GM23338 (cell line): ENCODE results near the gene PGAM1. TPM values are rescaled to one million over a fixed set of nuclear protein-coding genes. Genes with fewer than 3 reads are reported as not detected.

Source experiments
- ATAC-seq: fragments of 200-7000 bp; cut with Tn5 transposase; 3 replicates; pipeline ENCODE4 v1.9.1; 2020
- DNase-seq: peaks from one replicate; pipeline ENCODE4 v3.0.0-alpha.2; 2015; ENCODE audit warnings: low spot score
- H2AFZ ChIP-seq: fragments of 200-600 bp; sonication (generic); 2 replicates; pipeline ENCODE4 v1.8.0; 2016; ENCODE audit warnings: antibody characterized with exemption, mild to moderate bottlenecking, moderate library complexity
- H3F3A ChIP-seq: fragments of 200-600 bp; sonication (generic); replicated peaks from 2 replicates; pipeline ENCODE4 v1.8.0; 2017; ENCODE audit warnings: antibody characterized with exemption, mixed run types, low read depth
- H3K27ac ChIP-seq: fragments of 200-600 bp; sonication (generic); 2 replicates; pipeline ENCODE4 v1.6.1; 2016; ENCODE audit warnings: low read depth
- H3K27me3 ChIP-seq: fragments of 200-600 bp; sonication (generic); 2 replicates; pipeline ENCODE4 v1.8.0; 2016; ENCODE audit warnings: mild to moderate bottlenecking, mixed run types, moderate library complexity; ENCODE audit not compliant: insufficient read depth
- H3K36me3 ChIP-seq: fragments of 200-600 bp; sonication (generic); 2 replicates; pipeline ENCODE4 v1.8.0; 2016; ENCODE audit warnings: mild to moderate bottlenecking; ENCODE audit not compliant: insufficient read depth
- H3K4me1 ChIP-seq: fragments of 200-600 bp; sonication (generic); 2 replicates; pipeline ENCODE4 v1.8.0; 2016; ENCODE audit warnings: mild to moderate bottlenecking, moderate library complexity; ENCODE audit not compliant: insufficient read depth
- H3K4me2 ChIP-seq: fragments of 200-600 bp; sonication (generic); 2 replicates; pipeline ENCODE4 v1.7.1; 2017; ENCODE audit warnings: mixed run types
- H3K4me3 ChIP-seq: fragments of 200-600 bp; sonication (generic); 2 replicates; pipeline ENCODE4 v1.6.1; 2016; ENCODE audit warnings: mixed run types
- H3K79me2 ChIP-seq: fragments of 200-600 bp; sonication (generic); replicated peaks from 2 replicates; pipeline ENCODE4 v1.8.0; 2017; ENCODE audit warnings: mild to moderate bottlenecking; ENCODE audit not compliant: insufficient read depth
- H3K9me2 ChIP-seq: fragments of 200-600 bp; sonication (generic); 2 replicates; pipeline ENCODE4 v1.8.0; 2017; ENCODE audit not compliant: insufficient read depth
- H4K20me1 ChIP-seq: fragments of 200-600 bp; sonication (generic); replicated peaks from 2 replicates; pipeline ENCODE4 v1.8.0; 2017; ENCODE audit warnings: mild to moderate bottlenecking; ENCODE audit not compliant: insufficient read depth
- H3K27ac Mint-ChIP-seq: 2 replicates; pipeline ENCODE4 v1.8.0; 2020; ENCODE audit warnings: inconsistent platforms, mild to moderate bottlenecking, moderate library complexity, mixed read lengths
- H3K27me3 Mint-ChIP-seq: 3 replicates; pipeline ENCODE4 v1.8.0; 2022; ENCODE audit warnings: low read depth, mild to moderate bottlenecking, moderate library complexity, mixed read lengths, inconsistent platforms; ENCODE audit not compliant: insufficient read depth, poor library complexity
- H3K36me3 Mint-ChIP-seq: 3 replicates; pipeline ENCODE4 v1.8.0; 2021; ENCODE audit warnings: low read depth, mild to moderate bottlenecking, inconsistent platforms, moderate library complexity, mixed read lengths
- H3K4me1 Mint-ChIP-seq: 3 replicates; pipeline ENCODE4 v1.8.0; 2020; ENCODE audit warnings: mild to moderate bottlenecking, inconsistent platforms, mixed read lengths
- H3K4me3 Mint-ChIP-seq: 3 replicates; pipeline ENCODE4 v1.8.0; 2021; ENCODE audit warnings: moderate library complexity, mild to moderate bottlenecking, inconsistent platforms, mixed read lengths
- H3K9me3 Mint-ChIP-seq: 3 replicates; pipeline ENCODE4 v1.8.0; 2020; ENCODE audit warnings: moderate library complexity, mild to moderate bottlenecking, inconsistent platforms, mixed read lengths
- EZH2 ChIP-seq: fragments of 200-600 bp; sonication (generic); IDR thresholded peaks from one replicate; pipeline ENCODE4 v1.8.0; 2017; ENCODE audit warnings: antibody characterized with exemption, mild to moderate bottlenecking, low read depth; ENCODE audit not compliant: unreplicated experiment
- JUNB ChIP-seq: IDR thresholded peaks from one replicate; pipeline ENCODE4 v1.6.1; 2016; ENCODE audit warnings: antibody characterized with exemption; ENCODE audit not compliant: unreplicated experiment
- NANOG ChIP-seq: IDR thresholded peaks from 2 replicates; pipeline ENCODE4 v1.6.1; 2016; ENCODE audit warnings: antibody characterized with exemption, borderline replicate concordance
- POLR2AphosphoS5 ChIP-seq: IDR thresholded peaks from 2 replicates; pipeline ENCODE4 v1.6.1; 2016; ENCODE audit warnings: antibody characterized with exemption, low read depth
- STAT1 ChIP-seq: IDR thresholded peaks from one replicate; pipeline ENCODE4 v1.6.1; 2016; ENCODE audit warnings: antibody characterized with exemption; ENCODE audit not compliant: unreplicated experiment
- ZNF114 ChIP-seq: fragments of 250-450 bp; sonication (Bioruptor Pico); IDR thresholded peaks from 2 replicates; pipeline ENCODE4 v1.5.0; 2020; ENCODE audit warnings: mild to moderate bottlenecking, moderate library complexity
- ZNF331 ChIP-seq: fragments of 250-450 bp; sonication (Bioruptor Pico); IDR thresholded peaks from 2 replicates; pipeline ENCODE4 v1.5.0; 2020; ENCODE audit warnings: low read depth, mild to moderate bottlenecking, moderate library complexity
- polyA plus RNA-seq: library from polyadenylated mRNA; unstranded; fragments of >200 nt; fragmentation: Nextera tagmentation; extraction: Ambion mirVana; gene quantifications from 2 replicates; pipeline ENCODE4 v1.2.1, GENCODE V29; 2016
- total RNA-seq: library from RNA; depleted of rRNA; stranded (reverse); fragments of >200 nt; shearing (Covaris generic); gene quantifications from 2 replicates; pipeline ENCODE4 v1.2.3, GENCODE V29; 2014
- TF ChIP-seq, protein P1 (sequence below), 2 experiments: fragments of 200-600 bp in 1 of 2; sonication (generic) in 1 of 2; conservative IDR thresholded peaks; 2 replicates each; pipeline versions ENCODE4 v1.5.1 to v1.6.1; 2016 to 2017; ENCODE audit warnings: antibody characterized with exemption in 2 of 2, low read depth in 2 of 2, mild to moderate bottlenecking in 2 of 2, moderate library complexity in 1 of 2
- TF ChIP-seq, protein P2 (sequence below): IDR thresholded peaks from one replicate; pipeline ENCODE4 v1.6.1; 2018; ENCODE audit warnings: antibody characterized with exemption; ENCODE audit not compliant: unreplicated experiment
- TF ChIP-seq, protein P3 (sequence below): IDR thresholded peaks from 2 replicates; pipeline ENCODE4 v1.6.1; 2016; ENCODE audit warnings: antibody characterized with exemption

The PGAM1 gene
- total and polyA plus RNA-seq, 2 experiments from 2014 or later: 497 to 930 TPM

DNA sequence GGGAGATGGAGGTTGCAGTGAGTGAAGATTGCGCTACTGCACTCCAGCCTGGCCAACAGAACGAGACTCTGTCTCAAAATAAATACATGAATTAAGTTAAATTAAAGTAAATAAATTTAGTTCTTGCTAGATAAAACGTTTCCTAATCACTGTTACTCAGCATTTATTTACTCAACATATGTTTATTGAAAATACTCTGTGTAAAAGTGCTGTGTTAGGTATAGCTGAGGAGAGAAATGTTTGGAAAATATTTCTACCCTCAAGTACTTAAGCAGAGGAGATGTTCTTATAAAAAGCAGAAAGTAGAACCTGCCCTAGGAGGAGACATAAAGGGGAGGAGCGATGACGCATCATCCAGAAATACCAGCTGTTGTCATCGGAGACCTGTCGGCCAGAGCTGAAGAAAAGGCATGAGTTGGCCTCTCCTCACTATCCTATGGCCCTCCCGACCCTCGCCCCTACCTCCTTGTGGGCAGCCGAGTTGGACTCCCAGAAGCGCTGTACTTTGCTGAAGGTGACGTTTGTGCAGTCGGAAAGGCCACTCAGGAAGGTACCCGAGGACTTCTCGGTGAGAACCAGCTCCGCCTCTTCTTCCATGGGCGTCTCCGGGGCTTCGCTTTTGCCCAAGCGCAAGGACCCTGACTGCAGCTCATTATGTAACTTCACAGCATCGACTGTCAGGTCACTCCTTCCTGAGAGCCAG, 26.0 kb upstream of the PGAM1 start:
- peak overlapping the region; percentile 55 for H3K27ac ChIP-seq
- peak overlapping the region; percentile 97 for H3K4me3 Mint-ChIP-seq

More for the DNA sequence above, 26.0 kb upstream of the PGAM1 start:
- H3K9me2 ChIP-seq: no peaks in the 10 kb centered on the region
- H3K4me2 ChIP-seq: peak overlapping the region; percentile 100
- peaks cover 30% of the 10 kb centered on the region for H3K36me3 Mint-ChIP-seq
- H3K4me3 ChIP-seq: peak overlapping the region; percentile 82
- peaks cover 3% of the 10 kb centered on the region for H3K27me3 Mint-ChIP-seq
- H3K27ac Mint-ChIP-seq: peak overlapping the region; percentile 96
- no peaks in the 10 kb centered on the region for H3K9me3 Mint-ChIP-seq
- DNase-seq: peak; percentile 39
- H3K27me3 ChIP-seq: no peaks in the 10 kb centered on the region
- peak; percentile 8; the same call in 2 of the 3 replicates for ATAC-seq
- H3K36me3 ChIP-seq: peaks cover 26% of the 10 kb centered on the region
- no peak overlapping the region for H2AFZ ChIP-seq
- TF ChIP-seq, protein P1, sequence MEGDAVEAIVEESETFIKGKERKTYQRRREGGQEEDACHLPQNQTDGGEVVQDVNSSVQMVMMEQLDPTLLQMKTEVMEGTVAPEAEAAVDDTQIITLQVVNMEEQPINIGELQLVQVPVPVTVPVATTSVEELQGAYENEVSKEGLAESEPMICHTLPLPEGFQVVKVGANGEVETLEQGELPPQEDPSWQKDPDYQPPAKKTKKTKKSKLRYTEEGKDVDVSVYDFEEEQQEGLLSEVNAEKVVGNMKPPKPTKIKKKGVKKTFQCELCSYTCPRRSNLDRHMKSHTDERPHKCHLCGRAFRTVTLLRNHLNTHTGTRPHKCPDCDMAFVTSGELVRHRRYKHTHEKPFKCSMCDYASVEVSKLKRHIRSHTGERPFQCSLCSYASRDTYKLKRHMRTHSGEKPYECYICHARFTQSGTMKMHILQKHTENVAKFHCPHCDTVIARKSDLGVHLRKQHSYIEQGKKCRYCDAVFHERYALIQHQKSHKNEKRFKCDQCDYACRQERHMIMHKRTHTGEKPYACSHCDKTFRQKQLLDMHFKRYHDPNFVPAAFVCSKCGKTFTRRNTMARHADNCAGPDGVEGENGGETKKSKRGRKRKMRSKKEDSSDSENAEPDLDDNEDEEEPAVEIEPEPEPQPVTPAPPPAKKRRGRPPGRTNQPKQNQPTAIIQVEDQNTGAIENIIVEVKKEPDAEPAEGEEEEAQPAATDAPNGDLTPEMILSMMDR (conservative IDR thresholded peaks at IDR 0.05; ENCODE audit: low read depth in 2 of 2): no peak
- TF ChIP-seq STAT1 (no peak), ZNF331 (CRISPR knock-in tag) (no peak), JUNB (no peak), EZH2 (no peak), ZNF114 (CRISPR knock-in tag) (no peak), POLR2AphosphoS5 (no peak), NANOG (no peak)
- TF ChIP-seq, protein P2, sequence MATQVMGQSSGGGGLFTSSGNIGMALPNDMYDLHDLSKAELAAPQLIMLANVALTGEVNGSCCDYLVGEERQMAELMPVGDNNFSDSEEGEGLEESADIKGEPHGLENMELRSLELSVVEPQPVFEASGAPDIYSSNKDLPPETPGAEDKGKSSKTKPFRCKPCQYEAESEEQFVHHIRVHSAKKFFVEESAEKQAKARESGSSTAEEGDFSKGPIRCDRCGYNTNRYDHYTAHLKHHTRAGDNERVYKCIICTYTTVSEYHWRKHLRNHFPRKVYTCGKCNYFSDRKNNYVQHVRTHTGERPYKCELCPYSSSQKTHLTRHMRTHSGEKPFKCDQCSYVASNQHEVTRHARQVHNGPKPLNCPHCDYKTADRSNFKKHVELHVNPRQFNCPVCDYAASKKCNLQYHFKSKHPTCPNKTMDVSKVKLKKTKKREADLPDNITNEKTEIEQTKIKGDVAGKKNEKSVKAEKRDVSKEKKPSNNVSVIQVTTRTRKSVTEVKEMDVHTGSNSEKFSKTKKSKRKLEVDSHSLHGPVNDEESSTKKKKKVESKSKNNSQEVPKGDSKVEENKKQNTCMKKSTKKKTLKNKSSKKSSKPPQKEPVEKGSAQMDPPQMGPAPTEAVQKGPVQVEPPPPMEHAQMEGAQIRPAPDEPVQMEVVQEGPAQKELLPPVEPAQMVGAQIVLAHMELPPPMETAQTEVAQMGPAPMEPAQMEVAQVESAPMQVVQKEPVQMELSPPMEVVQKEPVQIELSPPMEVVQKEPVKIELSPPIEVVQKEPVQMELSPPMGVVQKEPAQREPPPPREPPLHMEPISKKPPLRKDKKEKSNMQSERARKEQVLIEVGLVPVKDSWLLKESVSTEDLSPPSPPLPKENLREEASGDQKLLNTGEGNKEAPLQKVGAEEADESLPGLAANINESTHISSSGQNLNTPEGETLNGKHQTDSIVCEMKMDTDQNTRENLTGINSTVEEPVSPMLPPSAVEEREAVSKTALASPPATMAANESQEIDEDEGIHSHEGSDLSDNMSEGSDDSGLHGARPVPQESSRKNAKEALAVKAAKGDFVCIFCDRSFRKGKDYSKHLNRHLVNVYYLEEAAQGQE: no peak
- TF ChIP-seq, protein P3, sequence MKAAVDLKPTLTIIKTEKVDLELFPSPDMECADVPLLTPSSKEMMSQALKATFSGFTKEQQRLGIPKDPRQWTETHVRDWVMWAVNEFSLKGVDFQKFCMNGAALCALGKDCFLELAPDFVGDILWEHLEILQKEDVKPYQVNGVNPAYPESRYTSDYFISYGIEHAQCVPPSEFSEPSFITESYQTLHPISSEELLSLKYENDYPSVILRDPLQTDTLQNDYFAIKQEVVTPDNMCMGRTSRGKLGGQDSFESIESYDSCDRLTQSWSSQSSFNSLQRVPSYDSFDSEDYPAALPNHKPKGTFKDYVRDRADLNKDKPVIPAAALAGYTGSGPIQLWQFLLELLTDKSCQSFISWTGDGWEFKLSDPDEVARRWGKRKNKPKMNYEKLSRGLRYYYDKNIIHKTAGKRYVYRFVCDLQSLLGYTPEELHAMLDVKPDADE: no peak
- H3F3A ChIP-seq: no peaks in the 10 kb centered on the region; the same call in 1 of the 2 replicates
- H3K4me1 Mint-ChIP-seq: peaks cover 5% of the 10 kb centered on the region; the same call in 2 of the 3 replicates
- peaks cover 8% of the 10 kb centered on the region; the same call in 1 of the 2 replicates for H3K4me1 ChIP-seq
- H4K20me1 ChIP-seq: peaks cover 9% of the 10 kb centered on the region
- peaks cover 23% of the 10 kb centered on the region for H3K79me2 ChIP-seq
